ENCODE results near the gene ASTE1. TPM values are rescaled to one million over a fixed set of nuclear protein-coding genes. Genes with fewer than 3 reads are reported as not detected.

The ASTE1 gene, protein sequence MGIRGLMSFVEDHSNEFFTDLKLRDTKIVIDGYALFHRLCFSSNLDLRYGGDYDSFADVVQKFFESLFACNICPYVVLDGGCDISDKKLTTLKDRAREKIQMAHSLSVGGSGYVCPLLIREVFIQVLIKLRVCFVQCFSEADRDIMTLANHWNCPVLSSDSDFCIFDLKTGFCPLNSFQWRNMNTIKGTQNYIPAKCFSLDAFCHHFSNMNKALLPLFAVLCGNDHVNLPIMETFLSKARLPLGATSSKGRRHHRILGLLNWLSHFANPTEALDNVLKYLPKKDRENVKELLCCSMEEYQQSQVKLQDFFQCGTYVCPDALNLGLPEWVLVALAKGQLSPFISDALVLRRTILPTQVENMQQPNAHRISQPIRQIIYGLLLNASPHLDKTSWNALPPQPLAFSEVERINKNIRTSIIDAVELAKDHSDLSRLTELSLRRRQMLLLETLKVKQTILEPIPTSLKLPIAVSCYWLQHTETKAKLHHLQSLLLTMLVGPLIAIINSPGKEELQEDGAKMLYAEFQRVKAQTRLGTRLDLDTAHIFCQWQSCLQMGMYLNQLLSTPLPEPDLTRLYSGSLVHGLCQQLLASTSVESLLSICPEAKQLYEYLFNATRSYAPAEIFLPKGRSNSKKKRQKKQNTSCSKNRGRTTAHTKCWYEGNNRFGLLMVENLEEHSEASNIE
- 6.9 and 11.8 TPM in 2 replicates for total RNA-seq

GRCh38 chr3:131026321-131027151 is at the start of gene ASTE1, which contains the start of gene NEK11:
TSS of gene ASTE1 (minus strand) at chr3:131026825. CDS start at chr3:131025306, 1,519 bp downstream.
TSS of gene NEK11 (plus strand) at chr3:131026877. CDS start at chr3:131029709, 2,832 bp downstream.

Other genes starting within 250 kb of the ASTE1 start
- 74.9 and 80.1 TPM in 2 replicates for gene ATP2C1, start 132.7 kb downstream of the ASTE1 start, total RNA-seq
- 9.3 and 13.0 TPM in 2 replicates for gene NEK11, start 52 bp upstream of the ASTE1 start, total RNA-seq